Measurements from ENCODE around the gene CEP85L.

GRCh38 chr6:118535176-118535844, 116.1 kb downstream of the CEP85L start:
- TF ChIP-seq PAF1 (CRISPR knock-in tag; IDR thresholded peaks at IDR 0.05) (no peak), CENPX (CRISPR knock-in tag; IDR thresholded peaks at IDR 0.05) (no peak)
- TF ChIP-seq, protein P1, sequence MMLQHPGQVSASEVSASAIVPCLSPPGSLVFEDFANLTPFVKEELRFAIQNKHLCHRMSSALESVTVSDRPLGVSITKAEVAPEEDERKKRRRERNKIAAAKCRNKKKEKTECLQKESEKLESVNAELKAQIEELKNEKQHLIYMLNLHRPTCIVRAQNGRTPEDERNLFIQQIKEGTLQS (CRISPR knock-in tag; IDR thresholded peaks at IDR 0.05), result no peak

Data from HepG2 (cell line).